NCI-H1092 treated with DMSO at 0.1 percent for 48 hours (cell line): ENCODE results near the gene CHST10.
"Not testable (repeated sequence)": the region's sequence is repeated elsewhere in the genome, so short reads cannot be mapped to it uniquely, and the experiment has no call there.

Source experiments
- DNase-seq: peaks from one replicate; lab custom pipeline; 2025; lab: John Stamatoyannopoulos, UW

CHST10 gene

DNA sequence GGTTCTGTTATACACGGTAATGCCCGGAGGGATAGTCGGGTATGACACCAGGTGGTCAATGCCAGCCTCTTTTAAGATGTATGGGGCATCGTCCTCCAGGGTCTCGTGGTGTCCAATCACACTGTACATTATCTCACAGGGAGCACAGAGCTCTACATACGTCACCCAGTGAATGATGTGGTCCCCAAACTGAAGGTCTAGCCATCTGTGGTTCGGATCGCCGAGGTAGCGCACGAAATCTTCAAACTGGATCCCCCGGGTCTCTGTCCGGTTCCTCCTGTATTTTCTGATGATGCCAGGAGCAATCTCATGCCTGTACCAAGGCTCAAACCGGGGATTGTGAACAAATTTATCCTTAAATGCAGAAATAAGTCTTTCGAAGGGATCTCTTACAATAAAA, 24.1 kb downstream of the CHST10 start:
- DNase-seq: no peak

DNA sequence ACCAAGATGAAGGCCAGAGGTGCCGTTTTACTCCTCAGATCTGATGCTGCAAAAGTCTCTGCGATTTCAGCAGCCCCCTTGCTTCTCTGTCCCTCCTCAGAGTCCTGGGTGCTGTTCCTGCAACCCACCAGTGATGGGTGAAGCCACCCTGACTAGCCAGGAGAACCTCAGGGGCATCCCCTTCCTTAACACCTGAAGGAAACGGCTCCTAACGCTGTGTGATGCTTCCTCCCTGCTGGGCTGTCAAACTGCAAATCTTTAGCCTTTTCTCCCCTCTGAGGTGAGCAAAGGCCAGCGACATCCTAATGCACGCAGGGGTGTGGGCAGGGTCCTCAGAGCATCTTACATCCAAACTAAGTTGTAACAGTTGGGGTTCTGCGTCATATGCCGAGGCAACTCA, 24.8 kb downstream of the CHST10 start:
- DNase-seq: no peak

DNA sequence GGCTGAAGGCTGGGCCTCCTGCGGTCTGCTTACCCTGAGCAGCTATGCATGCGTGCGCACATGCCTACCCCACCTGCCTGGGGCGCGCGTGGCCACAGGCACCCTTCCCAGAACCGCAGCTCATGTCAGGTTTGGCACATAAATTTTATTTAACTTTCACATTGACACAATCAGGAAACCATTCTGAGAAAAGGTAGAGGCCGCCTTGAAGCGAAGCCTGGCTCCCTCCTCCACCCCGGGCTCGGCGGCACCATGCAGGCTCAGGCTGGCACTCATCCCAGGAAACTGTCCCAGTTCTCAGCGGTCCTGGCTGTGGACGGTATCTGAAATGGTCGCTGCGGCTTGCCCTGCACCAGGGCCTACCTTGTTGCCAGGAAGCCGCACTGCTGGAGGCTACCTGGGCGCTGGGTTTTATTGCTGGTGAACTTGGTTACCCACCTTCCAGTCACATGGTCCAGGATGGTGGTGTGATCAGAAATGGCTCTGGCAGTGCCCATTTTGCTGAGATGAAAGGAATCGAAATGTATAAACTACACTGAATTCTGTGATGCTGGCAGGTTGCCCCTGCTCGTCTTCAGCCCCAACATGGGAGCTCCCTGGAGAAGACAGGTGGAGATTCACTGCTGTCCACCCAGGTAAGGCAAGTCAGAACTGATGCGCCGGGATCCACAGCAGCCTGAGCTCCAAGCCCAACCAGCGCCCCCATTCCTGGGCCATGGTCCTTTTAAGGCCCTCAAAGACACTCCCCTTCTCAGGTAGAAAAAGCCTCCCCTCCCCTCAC, 25.5 kb downstream of the CHST10 start:
- DNase-seq: no peak

DNA sequence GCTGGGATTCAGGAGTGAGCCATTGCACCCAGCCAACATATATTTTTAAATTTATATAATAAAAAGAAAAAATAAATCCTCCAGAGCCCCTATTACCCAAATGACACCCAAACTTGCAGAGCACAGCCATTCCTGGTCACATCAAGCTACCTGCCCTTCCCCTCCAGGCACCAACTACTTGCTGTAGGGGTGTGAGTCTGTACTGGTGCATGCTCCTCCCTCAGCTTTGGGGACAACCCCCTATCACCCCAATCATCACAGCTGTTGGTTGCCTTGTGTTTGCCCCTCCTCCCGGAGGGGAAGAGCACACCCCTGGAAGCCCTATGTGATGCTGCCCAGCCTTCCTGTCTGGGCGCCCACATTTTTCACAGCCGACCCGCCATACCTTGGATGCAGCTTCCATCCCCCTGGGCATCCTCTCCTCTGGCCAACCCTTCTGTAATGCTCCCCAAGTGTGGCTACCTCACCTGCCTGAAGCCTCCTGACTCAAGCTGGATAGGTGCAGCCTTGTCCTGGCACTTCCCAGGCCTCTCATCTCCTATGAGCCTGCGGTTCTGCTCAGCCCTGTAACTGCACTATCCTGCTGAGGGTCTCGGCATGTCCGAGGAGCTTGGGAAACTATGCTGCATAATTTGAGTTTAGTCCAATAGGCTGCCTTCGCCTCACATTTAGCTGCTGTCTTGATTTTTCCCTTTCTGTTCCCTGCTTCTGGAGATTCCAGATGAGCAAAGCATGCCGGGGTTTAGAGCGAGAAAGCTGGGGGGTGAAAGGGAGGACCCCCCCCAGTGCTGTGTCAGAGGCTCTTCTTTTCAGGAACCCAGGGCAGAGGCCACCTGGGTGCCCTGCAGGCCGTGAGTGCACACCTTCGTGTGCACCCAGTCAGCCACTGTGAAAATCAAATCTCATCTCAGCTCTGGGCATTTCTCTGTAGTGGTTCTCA, 27.2 kb downstream of the CHST10 start:
- DNase-seq: no peak

DNA sequence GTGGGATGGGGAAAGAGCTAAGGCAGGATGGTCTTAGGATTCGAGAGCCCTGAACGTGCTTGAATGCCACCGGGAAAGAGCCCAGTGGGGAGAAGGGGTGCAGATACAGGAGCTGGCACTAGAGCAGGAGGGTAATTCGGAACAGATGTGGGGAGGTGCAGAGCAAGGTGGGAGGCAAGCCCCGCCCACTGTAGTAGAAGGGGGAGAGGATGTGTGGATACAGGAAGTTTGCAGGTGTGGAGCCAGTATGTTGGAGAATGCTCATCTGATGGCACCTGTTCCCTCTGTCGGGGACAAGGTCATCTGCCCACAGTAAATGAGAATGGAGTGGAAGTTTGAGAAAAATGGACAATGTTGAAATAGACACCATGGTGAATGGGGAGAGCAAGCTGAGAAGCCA, 28.8 kb downstream of the CHST10 start:
- DNase-seq: no peak

DNA sequence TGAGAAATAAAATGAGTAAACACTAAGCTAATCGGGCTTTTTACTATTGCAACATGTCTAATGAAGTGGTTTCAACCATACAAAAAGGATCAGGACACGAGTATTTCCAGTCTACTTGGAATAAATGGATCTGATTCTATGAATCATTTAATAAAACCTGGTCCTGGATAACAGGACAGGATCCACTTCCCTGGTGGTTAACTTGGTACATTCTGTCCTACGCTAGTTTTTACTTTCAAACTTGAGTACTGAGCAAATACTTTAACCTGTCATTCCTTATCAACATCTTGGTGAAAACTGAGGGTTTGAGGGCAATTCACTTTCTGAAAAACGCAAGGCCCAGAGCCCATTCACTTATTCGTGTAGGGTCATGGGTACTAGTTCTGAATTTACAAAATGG, 33.5 kb downstream of the CHST10 start:
- DNase-seq: no peak

DNA sequence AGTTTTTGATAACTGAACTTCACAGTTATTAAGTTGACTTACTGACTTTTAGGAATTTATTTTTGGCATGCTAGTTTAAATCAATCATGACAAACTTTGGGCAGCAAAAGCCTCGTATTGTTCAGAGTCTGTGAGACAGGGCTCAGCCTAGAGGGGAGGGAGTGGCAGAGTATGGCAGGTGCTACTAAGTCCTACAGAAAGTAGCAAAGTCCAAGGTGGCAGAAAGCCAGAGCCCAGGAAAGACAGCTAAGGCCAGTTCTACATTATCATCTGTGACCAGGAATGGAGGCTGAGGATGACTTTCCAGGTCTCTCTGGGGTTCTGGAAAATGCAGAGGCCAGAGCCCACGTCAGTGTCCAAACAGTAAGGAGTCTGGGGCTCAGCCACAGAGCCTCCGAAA, 34.2 kb downstream of the CHST10 start:
- DNase-seq: no peak

DNA sequence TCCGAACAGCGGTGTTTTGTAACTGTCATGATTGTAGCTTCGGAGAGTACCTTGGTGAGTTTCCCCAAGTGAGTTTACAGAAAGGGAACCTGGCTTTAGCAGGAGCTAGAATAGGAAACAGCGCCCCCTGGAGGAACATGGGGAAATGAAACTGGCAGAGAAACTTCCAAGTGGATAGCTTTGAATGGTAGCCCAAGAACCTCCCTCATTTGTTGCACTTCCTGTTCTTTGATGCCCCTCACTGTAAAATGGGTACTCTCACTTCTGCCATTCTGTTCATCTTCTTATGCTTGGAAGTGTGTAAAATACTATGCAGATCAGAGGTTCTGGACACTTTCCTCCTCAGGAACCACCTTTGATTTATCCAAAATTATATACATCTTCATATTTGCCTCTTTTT, 36.2 kb downstream of the CHST10 start:
- peak; percentile 66 for DNase-seq

DNA sequence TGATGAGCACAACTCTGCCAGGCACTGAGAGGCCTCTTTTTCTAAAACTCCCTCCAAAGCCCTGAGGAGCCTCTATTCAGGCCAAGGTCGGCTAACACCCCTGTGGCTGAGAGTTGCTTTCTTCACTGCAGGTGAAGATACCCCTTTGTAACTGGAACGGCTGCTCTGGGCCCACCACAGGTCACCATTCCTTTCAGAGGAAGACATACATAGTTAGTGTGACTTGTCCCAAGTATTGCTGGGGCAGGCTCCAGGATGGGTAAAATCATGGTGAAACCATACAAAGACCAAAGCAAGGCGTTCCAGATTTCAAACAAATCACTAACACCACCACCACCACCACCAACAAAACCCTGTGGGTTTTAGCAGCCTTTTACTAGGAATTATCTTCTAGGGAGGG, 36.8 kb downstream of the CHST10 start:
- no peak for DNase-seq

DNA sequence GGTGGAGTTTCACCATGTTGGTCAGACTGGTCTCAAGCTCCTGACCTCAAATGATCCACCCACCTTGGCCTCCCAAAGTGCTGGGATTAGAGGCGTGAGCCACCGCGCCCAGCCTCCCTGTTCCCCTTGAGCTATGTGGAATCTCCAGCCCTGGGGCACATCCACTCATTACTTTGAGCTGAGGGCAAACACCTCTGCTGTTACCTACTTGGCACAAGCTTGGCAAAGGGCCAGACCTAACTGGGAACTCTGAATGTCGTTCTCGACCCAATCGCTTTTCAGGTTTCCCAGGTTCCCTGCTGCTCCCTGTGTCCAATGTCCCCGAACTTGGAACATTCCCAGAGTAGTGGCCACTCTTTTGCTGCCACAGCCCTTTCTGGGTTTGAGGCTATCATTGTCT, 40.6 kb downstream of the CHST10 start:
- no peak for DNase-seq

DNA sequence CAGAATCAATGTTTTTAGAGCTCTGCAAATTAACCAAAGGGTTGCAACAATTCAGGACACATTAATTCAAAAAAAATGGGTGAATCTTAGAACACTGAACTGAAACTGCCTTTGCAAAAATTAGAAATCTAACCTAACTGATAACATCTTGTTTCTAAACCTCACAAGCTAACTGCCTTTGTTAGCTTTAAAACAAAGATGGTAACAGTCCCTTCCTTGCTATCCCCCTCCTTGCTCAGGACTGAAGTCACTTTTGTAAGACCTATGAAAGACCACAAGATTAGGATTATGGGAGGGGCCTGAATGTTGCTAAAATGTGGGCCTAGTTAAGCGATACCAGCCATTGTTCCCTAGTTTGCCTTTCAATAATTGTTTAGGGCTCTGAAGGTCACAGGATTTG, 50.3 kb downstream of the CHST10 start:
- no peak for DNase-seq

DNA sequence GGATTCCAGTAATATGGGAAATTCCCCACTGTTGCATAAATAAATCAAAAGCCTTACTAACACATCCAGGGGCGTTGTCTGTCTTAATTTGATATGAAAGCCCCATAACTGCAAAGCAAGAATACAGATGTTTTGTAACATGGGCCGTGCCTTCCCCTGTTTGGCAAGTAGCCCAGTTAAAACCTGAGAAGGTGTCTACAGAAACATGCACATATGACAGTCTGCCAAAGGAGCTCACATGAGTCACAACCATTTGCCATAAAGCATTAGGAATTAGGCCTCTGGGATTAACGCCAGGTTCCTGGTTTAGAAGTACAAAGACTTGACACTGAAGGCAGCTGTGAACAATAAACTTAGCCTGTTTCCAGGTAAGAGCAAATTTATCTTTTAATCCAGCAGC, 52.0 kb downstream of the CHST10 start:
- peak; percentile 55 for DNase-seq

DNA sequence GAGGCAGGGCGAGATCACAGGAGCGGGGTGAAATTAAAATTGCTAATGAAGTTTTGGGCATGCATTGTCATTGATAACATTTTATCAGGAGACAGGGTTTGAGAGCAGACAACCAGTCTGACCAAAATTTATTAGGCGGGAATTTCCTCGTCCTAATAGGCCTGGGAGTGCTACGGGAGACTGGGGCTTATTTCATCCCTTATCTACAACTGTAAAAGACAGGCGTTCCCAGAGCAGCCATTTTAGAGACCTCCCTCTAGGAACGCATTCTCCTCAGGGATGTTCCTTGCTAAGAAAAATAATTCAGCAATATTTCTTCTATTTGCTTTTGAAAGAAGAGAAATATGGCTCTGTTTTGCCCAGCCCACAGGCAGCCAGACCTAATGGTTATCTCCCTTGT, 55.2 kb downstream of the CHST10 start:
- not testable (repeated sequence) for DNase-seq

DNA sequence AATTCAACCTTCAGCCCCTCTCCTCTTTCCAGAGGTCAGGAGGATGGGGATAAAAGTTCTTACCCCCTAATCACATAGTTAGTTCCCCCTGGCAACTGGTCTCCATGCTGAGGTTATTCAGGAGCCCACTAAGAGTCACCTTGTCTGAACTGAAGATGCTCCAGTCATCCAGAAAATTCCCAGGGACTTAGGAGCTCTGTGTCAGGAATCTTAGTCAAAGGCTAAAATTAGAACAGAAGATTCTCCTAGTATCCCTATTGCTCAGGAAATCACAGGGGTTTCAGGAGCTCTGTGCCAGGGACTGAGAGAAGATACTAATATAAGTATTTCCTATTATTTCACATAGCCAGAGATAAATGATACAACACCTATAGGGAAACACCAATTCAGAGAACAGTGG, 57.9 kb downstream of the CHST10 start:
- DNase-seq: no peak

DNA sequence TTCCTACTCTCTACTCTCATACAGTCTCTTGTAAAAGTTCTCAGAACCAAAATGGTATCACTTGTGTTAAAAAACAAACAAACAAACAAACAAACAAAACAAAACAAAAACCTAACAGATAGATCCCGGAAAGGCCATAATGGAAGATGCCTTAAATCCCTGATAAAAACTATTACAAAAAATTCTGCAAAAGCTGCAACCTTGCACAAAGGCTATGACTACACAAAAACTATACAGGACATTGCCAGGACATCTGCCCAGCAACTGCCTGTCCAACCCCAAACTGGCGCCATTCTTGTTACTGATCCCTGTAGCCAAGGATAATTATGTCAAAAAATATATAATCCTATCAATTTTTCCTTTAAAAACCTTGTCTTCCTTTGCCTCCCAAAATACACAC, 58.9 kb downstream of the CHST10 start:
- DNase-seq: no peak

DNA sequence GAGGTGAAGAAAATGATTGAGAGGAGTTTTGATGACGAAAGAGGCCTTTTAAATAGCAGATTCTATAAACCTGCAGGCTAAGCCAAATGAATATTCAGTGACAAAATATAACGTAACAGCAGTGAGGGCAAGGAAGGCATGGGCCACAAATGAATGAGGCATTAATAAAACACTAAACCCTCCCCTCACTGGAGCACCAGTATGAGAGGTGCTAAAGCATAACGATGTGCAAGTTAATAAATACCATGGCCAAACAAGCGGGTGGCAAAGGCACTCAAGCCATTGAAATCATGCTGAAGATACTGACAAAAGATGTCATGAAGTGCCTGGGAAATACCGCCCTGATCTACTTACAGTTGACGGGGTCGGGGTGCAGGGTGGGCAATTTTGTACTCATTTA, 64.9 kb downstream of the CHST10 start:
- no peak for DNase-seq

DNA sequence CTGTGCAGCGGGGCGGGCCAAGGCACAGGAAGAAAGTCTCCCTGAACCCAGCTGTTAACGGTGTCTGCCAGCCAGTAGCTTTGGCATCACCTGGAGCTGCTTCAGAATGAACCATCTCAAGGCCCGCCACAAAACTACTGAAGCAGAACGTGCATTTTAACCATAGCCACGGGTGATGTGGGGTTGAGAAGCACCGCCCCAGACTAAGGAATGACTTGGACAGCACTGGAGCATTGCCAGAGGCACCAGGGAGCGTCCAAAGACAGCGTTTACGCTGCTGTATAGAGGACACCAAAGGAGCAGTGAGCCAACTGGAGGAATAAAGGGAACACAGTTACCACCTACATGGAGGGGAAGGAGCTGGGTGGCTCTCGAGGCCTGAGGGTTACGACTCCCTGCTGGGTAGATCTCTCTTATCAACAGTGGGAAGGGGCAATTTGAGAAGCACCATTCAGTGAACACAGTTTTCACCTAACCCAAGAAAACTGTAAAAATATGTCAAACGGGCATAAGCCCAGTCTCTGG, 66.7 kb downstream of the CHST10 start:
- peak; percentile 2 for DNase-seq

DNA sequence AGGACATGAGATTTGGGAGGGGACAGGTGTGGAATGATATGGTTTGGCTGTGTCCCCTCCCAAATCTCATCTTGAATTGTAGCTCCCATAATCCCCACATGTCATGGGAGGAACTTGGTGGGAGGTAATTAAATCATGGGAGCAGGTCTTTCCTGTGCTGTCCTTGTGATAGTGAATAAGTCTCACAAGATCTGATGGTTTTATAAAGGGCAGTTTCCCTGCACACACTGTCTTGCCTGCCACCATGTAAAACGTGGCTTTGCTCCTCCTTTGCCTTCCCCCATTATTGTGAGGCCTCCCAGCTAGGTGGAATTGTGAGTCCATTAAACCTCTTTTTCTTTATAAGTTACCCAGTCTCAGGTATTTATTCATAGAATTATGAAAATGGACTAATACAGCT, 72.3 kb downstream of the CHST10 start:
- not testable (repeated sequence) for DNase-seq

DNA sequence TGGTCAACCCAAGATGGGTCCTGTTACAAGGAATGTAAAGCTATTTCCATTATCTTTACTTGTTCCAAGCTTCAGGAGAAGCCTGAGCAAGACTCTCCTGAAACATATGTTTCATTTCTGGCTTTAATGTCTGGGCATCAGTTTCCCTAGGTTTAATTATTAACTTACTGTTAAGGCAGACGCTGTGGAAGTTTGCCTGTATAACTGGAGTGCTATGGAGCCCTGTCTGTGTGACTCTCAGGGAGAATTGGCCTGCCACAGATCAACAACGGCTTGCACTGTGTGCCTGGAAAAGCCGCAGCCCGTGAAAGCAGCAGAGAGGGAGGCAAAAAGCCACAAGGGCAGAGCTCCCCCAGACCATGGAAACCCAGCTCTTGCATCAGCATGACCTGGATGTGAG, 73.0 kb downstream of the CHST10 start:
- DNase-seq: no peak

DNA sequence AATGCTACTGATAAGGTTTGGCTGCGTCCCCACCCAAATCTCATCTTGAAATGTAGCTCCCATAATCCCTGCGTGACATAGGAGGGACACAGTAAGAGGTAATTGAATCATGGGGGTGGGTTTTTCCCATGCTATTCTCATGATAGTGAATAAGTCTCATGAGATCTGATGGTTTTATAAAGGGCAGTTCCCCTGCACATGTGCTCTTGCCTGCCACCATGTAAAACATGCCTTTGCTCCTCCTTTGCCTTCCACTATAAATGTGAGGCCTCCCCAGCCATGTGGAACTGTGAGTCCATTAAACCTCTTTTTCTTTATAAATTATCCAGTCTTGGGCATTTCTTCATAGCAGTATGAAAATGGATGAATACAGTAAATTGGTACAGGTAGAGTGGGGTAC, 75.0 kb downstream of the CHST10 start:
- not testable (repeated sequence) for DNase-seq
